ENCODE measurements around the gene PLEKHM1.

PLEKHM1 gene

GRCh38 chr17:45398800-45399199, 91.7 kb downstream of the PLEKHM1 start:
- no peak for DNase-seq (ENCODE audit: low read depth in 2 of 2)

GRCh38 chr17:45397796-45398195, 92.7 kb downstream of the PLEKHM1 start:
- DNase-seq (ENCODE audit: low read depth in 2 of 2) = no peak

- no peak for DNase-seq (ENCODE audit: low read depth in 2 of 2)
Measured at GRCh38 chr17:45396496-45397205, 93.9 kb downstream of the PLEKHM1 start.

GRCh38 chr17:45395569-45396415, 94.7 kb downstream of the PLEKHM1 start:
- DNase-seq (ENCODE audit: low read depth in 2 of 2) = no peak

GRCh38 chr17:45394913-45395568, 95.5 kb downstream of the PLEKHM1 start:
- DNase-seq (ENCODE audit: low read depth in 2 of 2) = no peak

- DNase-seq (ENCODE audit: low read depth in 2 of 2) = no peak
Measured at GRCh38 chr17:45394564-45394912, 96.0 kb downstream of the PLEKHM1 start.

GRCh38 chr17:45394091-45394490, 96.4 kb downstream of the PLEKHM1 start:
- no peak for DNase-seq (ENCODE audit: low read depth in 2 of 2)

GRCh38 chr17:45393411-45393810, 97.1 kb downstream of the PLEKHM1 start:
- DNase-seq (ENCODE audit: low read depth in 2 of 2) = no peak

- no peak for DNase-seq (ENCODE audit: low read depth in 2 of 2)
Measured at GRCh38 chr17:45391918-45392317, 98.6 kb downstream of the PLEKHM1 start.

- no peak for DNase-seq (ENCODE audit: low read depth in 2 of 2)
Measured at GRCh38 chr17:45391291-45391690, 99.2 kb downstream of the PLEKHM1 start.

- no peak for DNase-seq (ENCODE audit: low read depth in 2 of 2)
Measured at GRCh38 chr17:45389354-45389753, 101.2 kb downstream of the PLEKHM1 start.

GRCh38 chr17:45388604-45389325, 101.8 kb downstream of the PLEKHM1 start:
- DNase-seq (ENCODE audit: low read depth in 2 of 2) = no peak

- DNase-seq (ENCODE audit: low read depth in 2 of 2) = no peak
Measured at GRCh38 chr17:45387739-45388138, 102.8 kb downstream of the PLEKHM1 start.

- no peak for DNase-seq (ENCODE audit: low read depth in 2 of 2)
Measured at GRCh38 chr17:45386178-45386577, 104.3 kb downstream of the PLEKHM1 start.
